HG03135 (cell line): ENCODE data around the gene DHRS3.

ENCODE experiments used
- ATAC-seq: cut with Tn5 transposase; IDR thresholded peaks from one replicate; pipeline ENCODE4 v1.9.1; 2021; ENCODE audit warnings: mild to moderate bottlenecking, moderate library complexity; ENCODE audit not compliant: unreplicated experiment

Gene DHRS3

DNA sequence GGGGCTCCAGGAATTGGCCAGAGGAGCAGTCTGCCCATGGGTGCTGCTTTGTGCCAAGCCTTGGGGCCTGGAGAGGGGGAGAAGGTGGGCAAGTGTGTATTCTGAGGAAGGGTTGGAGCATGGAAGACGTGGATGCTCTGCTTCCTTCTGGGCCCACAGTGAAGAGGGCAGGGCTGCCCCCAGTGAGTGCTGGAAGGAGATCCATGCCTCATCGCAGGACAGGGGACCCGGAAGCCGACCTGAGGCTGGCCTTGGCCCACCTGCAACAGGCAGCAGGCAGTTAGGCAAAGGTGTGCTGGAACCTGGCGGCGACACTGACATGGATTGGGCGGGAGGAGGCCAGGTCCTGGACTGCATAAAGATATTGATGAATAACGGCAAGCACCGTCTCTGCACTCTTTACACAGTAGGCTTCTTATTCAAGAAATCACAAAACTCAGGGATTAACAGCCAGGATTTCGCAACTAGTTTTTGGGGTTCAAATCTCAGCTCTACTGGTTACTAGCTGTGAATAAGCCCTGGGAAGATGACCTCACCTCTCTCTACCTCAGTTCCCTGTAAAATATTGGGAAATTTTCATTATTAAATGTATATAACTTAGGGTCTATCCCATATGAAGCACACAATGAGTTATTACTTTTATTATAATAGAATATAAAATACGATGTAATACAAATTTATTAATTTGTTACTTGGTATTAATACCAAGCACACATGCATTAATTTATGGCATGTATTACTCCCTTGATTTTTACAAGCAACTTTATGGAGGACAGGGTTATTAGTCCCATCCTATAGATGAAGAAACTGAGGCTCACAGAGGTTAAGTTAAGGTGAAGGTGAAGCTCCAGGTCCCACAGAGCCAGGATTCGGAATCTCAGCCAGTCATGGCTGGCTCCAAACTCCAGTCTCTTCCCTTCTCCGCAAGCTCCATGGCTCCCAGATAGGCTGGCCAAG lies 62.3 kb downstream of the DHRS3 start:
- ATAC-seq, result no peak

DNA sequence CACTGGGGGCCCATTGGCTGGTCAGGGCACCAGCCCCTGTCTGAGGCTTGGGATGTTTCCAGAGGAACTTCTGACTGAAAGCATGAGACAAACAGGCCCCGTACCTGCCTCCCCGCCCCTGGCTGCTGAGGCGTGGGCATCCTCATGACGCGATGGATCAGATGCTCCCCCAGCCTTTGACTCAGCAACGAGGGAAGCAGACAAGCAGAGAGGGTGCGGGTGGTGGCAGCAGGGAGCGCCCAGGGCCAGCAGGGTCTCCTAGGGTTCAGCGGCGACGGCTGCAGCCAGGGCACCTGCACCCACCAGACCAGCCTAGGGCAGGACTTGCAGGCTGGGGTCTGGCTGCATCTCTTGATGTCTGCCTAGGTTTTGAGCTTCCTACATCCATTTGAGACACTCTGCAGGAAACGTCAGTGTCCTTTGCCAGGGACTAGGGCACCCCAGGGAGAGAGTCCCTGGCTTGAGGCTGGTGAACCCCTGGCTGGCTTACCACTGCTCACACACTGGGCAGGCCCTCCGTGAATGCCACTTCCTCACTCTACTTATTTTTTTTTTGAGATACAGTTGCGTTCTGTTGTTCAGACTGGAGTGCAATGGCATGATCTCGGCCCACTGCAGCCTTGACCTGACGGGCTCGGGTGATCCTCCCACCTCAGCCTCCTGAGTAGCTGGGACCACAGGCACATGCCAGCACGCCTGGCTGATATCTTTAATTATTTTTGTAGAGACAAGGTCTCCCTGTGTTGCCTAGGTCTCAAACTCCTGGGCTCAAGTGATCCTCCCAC lies 63.3 kb downstream of the DHRS3 start:
- ATAC-seq, result no peak

DNA sequence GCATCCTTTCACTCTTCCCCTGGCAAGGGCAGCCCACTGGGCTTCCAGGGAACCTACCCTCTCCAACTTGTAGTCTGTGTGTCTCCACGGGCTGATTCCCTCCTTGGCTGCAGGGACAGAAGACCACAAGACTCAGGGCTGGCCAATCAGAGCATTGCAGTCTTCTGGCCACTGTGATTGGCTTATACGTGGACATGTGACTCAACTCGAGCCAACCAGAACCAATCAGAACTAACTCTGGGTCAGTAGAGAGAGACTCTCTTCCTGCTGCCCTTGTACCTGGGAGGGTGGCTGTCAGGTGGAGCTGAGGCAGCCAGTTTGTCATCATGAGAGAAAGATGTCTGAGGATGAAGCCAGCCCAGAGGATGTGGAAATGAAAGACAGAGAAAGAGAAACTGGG lies 64.0 kb downstream of the DHRS3 start:
- ATAC-seq, result no peak

DNA sequence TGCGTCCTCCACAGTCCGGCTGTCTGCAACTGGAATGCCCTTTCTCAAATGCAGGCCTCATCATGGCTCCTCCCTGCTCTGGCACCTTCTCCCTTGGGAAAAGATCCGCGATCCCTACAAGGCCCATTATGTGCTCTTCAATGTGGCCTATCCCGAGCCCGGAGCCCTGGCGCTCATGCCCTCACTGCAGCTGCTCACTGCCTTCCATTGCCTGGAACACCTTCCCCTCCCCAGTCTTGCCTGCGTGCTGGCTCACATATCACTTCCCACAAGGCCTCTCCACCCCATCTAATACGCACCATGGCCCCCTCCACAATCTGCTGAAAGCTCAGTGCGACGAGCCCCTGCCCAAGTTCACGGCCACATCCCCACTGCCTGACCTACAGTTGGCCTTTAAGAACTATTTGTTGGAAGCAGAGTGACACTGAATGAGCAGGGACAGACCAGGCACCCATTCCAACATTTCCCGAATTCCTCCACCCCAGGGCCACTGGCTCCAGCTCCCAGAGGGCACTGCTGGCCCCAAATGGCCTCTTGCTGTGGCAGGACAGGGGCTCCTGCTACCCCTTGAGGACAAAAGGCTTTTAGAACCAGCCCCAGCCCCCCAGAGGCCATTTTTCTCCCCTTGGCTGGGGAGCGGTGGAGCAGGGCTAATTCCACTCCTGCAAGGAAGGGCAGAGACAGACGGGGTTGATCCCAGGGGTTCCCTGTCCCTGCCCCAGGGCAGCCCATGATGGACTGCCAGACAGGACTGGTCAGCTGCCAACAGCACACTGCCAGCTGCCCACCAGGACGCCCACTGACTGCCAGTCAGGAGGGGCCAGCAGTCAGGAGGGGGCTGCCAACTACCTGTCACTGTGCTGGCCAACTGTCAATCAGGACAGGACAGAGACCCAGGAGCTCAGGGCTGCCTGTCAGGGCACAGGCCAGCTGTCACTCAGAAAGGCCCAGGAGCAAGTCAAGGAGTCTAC lies 64.8 kb downstream of the DHRS3 start:
- ATAC-seq, result no peak

DNA sequence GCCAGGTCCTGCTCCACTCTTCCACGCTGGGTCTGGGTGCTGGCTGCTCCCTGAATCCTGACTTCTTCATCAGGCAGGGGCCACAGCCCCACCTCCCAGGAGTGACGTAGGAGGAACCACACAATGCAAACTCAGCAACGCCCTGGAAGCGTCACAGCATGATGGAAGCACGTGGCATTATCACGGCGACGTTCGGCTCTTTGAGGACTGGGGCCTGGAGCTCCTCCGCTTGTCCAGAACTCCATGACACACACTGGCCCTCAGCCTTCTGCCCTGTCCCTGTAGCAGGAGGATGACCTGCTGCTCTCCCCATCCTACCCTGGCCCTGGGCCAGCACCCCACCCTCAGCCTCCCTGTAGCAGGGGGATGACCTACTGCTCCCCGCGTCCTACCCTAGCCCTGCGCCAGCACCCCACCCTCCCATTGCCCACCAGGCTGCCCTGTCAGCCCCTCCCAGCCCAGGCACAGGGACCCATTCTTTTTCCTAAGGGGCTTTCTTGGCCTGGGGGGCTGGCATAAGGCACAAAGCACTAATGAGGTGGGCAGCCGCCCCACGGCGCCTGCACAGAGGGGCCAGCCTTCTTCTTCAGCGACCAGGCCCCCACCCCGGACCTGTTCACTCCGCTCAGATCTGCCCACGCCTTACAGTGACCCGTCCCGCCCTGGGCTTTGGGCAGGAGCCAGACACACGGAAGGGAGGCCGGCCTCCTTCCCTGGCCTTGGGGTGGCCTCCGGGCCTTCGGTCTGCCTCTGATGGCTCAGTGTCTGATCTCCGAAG lies 65.7 kb downstream of the DHRS3 start:
- no peak for ATAC-seq

DNA sequence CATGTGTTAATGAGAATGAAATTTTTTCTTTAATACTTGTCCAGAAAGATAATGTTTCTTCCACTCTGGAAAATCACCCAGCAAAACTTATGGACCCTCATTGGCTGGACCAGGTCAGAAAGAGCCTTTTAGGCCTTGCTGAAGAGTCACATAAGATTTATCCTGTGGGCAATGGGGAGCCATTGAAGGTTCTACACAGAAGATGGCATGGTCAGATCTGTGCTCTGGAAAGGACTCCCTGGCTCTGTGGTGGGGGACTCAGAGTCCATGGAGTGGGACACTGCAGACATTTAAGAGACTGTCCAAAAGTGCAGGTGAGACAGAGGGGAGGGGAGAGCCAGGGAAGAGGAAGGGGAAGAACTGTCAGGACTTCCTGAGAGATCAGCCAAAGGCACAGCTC lies 66.4 kb downstream of the DHRS3 start:
- no peak for ATAC-seq

DNA sequence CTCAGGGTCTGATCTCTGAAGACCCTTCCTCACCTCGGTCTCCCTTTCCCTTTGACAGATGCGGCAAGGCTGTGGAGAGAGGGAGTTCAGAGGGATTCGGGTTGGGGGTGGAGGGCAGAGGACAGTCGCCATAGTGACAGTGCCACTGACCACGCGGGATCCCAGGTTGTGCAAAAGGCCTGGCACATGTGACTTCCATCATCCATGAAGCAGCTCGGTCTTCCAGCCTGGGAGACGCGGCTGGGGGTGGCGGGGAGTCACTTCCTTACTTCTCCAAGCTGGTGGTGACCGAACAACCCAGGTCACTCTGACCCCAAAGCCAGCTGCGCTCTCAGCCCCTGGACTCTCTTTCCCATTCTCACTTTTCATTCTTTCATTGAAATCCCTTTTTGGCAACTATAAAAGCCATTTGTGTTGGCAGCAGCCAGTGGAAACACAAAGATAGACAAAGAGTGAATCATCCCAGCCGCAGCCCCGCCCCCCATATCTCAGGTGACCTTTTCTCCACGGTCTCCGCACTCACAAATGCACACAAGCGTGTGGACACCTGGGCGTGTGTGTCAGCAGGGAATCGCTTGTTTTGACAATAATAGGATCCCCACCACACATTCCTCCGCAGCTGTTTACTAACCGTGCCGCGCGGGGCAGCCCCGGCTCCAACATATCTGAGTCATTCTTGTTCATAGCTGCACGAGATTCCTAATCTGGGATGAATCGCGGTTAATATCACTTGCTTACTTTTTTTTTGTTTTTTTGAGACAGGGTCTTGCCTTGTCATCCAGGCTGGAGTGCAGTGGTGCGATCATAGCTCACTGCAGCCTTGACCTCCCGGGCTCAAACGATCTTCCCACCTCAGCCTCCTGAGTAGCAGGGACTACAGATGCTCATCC lies 68.3 kb downstream of the DHRS3 start:
- no peak for ATAC-seq

DNA sequence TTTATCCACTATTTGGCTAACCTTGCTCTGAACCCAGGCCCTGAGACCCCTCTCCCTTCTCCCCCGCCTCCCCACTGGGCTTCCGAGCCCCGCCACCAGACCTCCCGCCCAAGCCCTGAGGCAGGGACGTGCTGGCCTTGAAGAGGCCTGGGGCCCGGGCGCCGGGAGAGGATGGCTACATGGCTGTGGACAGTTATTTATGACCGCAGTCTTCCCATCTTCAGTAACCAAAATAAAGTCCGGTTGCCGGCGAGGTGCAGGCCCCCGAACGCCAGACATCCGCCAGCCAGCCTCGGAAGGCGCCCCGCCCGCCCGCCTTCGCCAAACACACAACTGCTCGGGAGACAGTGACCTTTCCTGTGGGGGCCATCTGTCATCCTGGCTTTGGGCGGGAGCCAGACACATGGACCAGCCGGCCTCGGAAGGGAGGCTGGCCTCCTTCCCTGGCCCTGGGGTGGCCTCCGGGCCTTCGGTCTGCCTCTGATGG lies 69.0 kb downstream of the DHRS3 start:
- ATAC-seq, result no peak

DNA sequence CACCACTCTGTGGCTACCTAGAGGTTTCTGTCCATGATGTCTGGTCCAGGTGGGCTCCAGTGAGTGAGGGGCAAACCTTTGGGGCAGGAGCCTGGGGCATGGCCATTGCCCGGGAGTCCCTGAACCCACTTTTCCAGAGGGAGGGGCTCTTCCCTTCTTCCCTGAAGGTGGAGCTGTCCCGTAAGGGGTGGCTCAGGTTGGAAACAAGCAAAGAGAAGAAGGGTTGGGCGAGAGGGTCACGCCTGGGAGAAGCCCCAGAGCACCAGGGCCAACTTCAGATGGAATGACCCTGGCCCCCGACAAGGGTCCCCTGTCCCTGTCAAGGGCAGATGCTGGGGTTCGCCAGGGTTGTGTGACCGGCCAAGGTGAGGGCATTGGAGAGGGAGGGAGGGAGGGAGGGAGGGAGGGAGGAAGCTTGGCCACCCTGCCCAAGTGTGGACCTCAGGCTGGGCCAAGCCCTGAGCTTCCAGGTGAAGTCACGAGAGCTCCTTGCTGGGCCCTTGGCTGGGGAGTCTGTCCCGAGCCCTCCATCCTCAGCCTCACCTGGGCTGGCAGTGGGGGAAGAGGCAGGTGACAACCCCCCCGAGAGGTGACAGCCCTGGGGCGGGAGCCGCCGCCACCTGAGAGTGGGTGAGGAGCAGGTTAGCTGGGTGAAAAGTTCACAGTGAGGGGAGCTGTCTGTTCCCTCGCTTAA lies 69.6 kb downstream of the DHRS3 start:
- ATAC-seq, result no peak

DNA sequence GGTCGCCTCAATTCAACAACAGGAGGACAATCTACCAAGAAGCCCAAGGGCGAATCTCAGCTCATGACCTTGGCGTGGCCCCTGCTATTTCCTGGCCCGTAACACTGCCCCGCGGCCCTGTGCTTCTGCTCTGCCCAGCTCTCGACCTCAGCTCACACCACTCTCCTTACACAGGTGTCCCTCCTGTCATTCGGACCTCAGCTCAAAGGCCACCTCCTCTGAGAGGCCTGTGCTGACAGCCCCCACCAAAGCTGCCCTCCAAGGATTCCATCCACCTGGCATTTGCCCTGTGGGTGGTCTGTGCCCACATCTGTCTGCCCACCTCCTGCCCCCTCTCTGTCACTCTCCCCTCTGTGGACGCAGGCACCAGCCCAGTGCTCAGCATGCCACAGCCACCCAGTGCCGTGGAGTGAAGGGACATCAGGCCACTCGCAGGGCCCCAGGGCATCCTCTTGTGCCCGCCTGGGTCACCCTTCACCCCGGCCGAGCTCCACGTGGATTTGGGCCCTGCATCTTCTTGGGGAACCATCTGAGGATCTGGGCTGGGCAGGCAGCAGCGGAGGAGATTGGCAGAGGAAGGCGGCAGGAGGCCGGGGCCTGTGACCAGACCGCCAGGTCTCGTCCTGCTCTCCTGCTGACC lies 70.3 kb downstream of the DHRS3 start:
- no peak for ATAC-seq

DNA sequence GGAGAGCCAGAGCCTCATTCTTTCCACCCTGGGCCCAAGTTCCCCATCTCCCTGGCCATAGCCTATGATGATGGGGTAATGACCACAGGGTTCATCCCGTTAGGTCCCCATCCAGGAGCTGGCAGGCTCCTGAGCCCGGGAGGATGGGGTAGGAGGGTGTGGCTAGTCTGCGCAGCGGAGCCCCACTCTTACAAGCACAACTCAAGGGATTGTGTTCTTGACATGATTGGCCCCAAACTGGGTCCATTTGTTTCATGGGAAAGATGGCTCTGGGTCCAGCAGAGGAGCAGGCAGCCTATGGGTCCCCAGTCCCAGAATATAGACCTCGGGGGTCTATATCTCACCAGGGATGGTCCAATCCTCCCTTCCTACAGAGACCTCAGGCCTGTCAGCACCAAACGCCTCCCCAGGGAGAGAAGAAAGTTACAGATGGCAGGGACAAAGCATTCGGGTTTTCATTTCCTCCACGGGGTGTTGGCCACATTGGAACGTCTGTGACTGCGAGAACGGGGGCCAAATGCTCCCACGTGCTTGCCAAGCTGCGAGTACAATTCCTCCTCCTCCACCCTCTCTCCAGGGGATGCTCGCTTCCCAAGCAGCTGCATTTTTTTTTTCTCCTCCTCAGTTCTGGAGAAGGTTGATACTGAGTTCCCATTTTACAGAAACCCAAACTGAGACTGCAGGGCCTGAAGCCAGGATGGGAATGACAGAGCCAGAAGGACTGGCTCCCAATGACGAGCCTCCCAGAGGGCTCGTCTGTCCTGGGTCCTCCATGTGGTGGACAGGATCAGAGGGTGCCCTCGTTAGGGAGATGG lies 71.0 kb downstream of the DHRS3 start:
- no peak for ATAC-seq

DNA sequence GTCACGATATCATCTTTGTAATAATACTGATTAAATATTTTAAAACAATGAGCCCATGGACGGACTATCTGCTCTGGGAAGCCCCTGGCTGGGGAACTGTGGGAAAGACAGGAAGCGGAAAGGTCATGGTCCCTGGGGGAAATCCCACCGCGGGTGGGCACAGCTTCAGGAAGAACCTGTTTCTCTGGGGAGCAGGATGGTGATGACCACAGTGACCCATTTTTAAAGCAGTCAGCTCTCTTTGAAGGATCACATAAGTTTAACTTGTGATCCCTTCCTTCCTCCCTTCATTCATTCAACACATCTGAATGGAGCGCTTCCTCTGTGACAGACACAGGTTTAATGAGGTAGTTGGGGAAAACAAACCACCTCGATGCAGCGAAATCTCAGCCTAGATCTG lies 73.0 kb downstream of the DHRS3 start:
- no peak for ATAC-seq

DNA sequence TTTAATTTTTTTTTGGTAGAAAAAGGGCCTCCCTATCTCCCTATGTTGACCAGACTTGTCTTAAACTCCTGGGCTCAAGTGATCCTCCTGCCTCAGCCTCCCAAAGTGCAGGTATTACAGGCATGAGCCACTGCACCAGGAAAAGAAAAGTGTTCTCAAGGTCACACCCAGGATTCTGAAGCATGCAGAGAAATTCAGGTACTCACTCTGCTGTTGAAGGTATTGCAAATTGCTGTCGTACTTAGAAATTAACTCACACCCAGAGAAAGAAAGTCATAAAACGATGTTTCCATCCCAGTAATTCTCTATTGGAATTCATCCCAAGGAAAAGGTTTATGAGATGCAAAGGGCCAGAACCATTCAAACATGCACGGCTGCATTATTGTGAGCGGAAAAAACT lies 73.7 kb downstream of the DHRS3 start:
- no peak for ATAC-seq

DNA sequence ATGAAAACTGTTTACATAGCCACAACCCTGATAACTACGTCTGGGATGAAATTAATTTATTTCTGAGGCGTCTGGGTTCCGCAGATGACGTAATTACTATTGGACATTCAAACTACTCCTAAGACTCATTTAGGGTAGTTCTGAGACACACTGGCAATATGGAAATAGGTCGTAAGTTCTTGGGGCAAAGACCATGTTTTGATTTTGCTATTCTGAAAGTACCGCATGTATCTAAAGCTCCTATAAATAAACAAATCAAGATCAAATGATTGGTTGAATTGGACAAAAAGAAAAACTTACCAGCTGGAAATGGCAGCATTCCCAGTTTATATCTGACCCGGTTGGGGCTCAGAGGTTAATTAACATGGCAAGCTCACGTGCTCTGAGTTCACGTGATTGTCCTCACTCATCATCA lies 74.3 kb downstream of the DHRS3 start:
- ATAC-seq, result no peak

DNA sequence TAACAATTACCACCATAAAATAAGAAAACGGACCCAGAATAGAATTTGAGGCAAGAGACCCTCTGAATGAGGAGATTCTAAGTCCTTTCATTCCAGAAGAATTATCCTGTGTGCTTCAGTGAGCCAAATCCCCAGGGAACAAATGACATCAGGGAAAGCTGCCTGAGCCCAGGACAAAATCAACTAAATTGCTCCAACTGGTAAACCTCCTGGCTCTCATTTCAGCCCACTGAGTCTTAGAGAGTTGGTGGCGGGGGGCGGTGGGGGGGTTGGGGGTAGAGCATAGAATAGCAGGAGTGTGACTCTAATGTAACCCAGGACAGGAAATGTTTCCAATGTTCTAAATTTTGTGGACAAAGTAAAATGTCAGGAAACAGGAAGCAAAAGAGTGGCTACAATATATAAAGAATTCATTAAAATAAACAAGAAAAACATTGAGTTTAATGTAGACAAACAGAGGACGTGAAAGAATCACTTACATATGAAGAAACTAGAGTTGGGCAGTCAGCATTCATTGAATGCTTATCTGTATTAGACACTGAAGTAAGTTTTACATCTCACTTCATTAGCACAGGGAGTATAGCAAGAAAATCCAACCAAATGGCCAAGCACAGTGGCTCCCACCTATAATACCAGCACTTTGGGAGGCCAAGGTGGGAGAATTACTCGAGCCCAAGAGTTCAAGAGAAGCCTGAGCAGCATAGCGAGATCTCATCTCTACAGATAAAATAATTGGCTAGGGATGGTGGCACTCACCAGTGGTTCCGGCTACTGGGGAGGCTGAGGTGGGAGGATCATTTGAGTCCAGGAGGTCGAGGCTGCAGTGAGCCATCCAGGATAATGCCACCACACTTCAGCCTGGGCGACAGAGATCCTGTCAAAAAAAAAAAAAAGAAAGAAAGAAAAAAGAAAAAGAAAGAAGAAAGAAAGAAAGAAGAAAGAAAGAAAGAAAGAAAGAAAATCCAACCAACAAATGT lies 75.1 kb downstream of the DHRS3 start:
- ATAC-seq, result no peak

DNA sequence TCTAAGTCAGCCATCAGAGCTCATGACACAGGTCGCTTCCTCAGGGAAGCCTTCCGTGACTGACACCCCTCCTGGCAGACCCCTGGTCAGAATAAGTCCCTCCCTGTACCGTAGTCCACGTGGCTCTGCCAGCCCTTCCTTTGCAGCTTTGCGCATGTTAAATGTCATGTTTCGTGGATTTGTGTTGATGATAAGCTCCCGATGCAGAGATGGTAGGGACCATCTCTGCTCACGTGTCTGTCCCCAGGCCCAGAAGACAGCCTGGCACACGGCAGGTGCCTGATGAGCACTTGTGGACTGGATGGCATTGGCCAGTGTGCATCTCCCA lies 75.9 kb downstream of the DHRS3 start:
- no peak for ATAC-seq
